HG03196 (cell line): ENCODE results near the gene KSR2.

Experiments
- ATAC-seq: cut with Tn5 transposase; IDR thresholded peaks from one replicate; pipeline ENCODE4 v1.9.1; 2021; ENCODE audit not compliant: unreplicated experiment

KSR2 gene

GRCh38 chr12:117540011-117540410 lies 428.8 kb downstream of the KSR2 start:
- no peak for ATAC-seq

DNA sequence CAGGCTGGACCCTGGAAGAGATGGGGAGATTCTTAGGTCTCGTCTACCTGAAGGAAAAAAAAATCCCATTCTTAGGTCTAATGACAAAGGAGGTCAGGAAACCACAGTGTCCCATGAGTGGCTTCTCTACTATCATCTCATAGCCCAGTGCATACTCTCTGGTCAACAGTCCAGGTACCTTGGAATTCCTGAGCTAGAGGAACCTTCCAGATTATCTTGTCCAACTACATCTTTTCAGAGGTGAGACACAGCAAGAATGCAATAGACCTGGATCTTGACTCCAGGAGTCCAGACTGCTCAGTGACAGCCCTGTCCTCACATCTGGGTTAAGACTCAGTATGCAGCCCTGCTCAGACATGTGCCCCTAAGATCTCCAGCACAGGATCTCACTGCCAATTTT lies 429.9 kb downstream of the KSR2 start:
- ATAC-seq = no peak

- ATAC-seq = no peak
These were observed 430.6 kb downstream of the KSR2 start for GRCh38 chr12:117538032-117538690.

GRCh38 chr12:117533687-117534086 lies 435.1 kb downstream of the KSR2 start:
- ATAC-seq = no peak

DNA sequence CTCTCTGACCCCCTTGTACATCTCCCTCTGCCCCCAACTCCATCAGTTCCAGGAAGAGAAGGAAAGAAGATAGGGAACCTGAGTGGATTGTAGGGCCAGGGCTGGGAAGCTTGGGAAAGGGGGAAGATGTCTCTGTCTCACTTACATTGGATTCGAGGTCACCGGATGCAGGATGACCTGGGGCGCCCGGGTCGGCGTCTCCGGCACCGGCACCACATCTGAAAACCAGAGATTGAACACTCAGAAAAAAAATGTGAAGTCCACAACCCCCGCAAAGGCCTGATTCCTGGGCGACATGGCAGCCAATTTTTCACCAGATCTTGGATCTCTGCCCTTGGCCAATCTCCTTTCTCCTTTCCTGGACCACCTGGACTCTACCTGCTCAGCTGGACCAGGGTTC lies 438.0 kb downstream of the KSR2 start:
- ATAC-seq = no peak

DNA sequence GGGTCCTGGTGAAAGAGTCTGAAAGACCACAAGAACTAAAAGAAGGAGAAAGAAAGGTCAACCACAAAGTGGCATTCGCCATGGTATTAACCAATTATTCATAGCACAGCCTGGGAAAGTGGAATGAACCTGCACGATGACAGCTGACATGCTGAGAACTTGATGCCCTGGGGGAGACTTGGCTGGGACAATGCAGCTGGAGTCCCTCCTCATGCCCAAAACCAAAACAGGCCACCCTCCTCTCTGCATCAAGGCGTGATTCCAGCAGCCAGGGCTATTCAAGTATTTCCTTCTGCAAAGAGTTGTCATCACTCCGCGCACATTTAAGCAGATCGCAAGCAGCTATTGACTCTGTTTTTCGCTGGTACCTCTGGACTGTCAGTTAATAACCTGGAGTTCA lies 440.3 kb downstream of the KSR2 start:
- no peak for ATAC-seq

GRCh38 chr12:117527479-117527855 lies 441.3 kb downstream of the KSR2 start:
- ATAC-seq = no peak

- ATAC-seq = no peak
These were observed 441.9 kb downstream of the KSR2 start for GRCh38 chr12:117526757-117527478.

DNA sequence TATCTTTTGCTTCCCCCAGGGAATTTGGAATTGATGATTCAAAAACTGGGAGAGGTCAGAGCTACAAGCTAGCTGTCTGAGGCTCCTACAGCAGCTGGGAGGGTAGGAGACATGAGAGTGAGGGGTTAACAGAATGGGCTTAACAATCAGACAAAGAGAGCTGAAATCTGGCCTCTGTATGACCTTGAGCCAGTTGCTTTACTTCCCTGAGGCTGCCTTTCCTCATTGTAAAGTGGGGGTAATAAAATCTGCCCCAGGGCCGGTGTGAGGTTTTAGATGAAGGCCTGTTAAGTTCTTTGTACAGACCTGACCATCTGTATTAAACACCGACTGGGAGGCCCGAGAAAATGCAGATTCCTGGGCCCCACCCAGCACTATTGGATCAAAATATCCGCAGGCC lies 443.0 kb downstream of the KSR2 start:
- ATAC-seq = no peak

DNA sequence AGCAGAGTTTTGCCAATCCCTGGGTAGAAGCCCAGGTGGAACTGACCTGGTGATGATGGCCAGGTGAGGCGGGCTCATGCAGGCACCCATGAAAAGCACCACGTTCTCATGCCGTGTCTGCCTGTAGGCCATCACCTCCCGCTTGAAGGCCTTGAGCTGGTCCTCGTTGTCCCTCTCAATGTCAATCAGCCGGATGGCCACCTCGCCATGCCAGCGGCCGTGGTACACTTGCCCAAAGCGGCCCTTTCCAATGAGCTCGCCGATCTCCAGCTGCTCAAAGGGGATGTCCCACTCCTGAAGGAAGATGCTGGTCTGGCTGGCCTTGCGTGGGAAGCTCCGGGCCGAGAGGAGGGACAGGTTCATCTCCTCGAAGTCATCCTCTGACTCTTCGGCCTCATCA lies 444.0 kb downstream of the KSR2 start:
- ATAC-seq = no peak

DNA sequence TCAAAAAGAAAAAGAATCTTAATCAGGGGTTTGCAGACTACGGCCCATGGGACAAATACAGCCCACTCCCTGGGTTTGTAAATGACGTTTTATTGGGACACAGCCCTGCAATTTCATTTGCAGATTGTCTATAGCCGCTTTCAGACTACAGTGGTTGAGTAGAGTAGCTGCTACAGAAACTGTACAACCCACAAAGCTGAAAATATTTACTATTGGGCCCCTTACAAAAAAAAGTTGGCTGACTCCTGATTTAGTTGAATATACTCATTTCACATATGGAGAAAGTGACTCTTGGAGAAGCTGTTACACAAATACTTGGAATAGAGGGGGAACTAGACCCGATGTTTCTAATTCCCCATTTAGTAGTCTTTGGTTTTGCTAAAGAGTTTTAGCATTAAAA lies 444.8 kb downstream of the KSR2 start:
- no peak for ATAC-seq

- ATAC-seq = no peak
These were observed 446.2 kb downstream of the KSR2 start for GRCh38 chr12:117522559-117522958.

DNA sequence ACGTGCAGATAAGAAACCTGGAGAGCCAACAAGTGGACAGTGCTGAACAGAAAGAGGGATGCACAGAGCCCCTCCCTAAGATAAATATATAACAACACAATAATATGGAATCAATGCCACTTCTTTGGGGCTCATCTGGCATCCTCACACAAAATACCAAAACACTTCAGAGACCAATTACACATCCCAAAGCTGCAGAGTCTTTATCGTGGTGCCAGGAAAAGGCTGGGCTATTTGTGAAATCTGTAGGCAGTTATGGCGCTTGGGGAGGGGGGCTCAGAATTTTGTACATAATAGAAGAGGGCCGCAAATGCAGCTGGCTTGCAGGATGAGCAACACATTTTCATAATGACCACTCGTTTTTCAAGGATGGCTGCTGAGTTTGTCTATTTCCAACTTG lies 446.9 kb downstream of the KSR2 start:
- no peak for ATAC-seq

- ATAC-seq = no peak
These were observed 447.4 kb downstream of the KSR2 start for GRCh38 chr12:117521346-117521745.

- ATAC-seq = no peak
These were observed 450.1 kb downstream of the KSR2 start for GRCh38 chr12:117518594-117519270.

GRCh38 chr12:117517219-117517739 lies 451.5 kb downstream of the KSR2 start:
- no peak for ATAC-seq

- no peak for ATAC-seq
These were observed 452.8 kb downstream of the KSR2 start for GRCh38 chr12:117516034-117516433.

GRCh38 chr12:117514016-117514415 lies 454.8 kb downstream of the KSR2 start:
- ATAC-seq = no peak

GRCh38 chr12:117513353-117513752 lies 455.4 kb downstream of the KSR2 start:
- ATAC-seq = no peak

DNA sequence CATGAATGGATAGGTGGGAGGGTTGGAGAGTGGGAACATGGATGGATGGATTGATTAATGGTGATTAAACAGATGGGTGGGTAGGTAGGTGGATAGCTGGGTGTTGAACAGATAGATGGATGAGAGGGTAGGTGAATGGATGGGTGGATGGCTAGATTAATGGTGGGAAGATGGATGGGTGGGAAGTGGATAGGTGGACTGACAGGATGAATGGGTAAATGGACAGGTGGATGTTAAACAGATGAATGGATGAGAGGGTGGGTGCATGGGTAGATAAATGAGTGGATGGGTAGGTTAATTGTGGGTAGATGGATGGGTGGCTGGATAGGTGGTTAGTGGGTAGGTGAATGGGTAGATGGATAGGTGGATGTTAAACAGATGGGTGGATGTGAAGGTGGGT lies 460.3 kb downstream of the KSR2 start:
- ATAC-seq = no peak

DNA sequence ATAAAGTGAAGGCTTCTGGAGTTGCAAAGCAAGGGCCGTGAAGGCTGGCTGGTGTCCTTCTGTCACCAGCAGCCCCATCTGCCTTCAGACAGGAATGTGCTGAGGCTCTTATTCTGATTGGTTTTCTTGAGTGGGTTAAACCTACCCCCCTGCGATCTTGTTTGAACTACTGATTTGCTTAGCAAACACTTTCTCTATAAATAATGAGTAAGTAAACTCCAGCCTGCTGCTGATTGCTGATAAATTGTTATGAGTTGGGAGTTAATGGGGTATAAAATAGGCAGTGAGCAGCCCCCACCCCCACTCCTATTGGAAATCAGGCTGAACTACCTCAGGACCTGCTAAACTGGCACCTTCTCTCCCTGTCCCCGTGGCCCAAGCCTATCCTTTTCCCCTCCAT lies 461.2 kb downstream of the KSR2 start:
- no peak for ATAC-seq

DNA sequence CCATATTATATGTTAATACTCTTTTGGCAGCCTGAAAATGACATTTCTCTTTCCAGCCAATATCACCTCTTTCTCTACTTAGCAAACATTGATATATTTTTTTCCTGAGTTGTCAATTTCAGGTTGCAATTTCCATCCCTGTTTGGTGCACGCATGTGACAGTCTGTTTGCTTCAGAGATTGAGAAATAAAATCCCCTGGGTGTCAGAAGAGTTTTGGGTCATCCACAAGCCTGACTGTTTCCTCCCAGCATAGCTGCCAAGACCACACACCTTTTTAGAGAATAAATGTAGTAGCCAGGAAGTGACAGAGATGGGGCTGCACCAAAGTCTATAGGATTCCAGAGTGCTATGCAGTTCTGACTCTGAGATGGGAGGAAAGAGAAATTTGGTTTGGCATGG lies 462.5 kb downstream of the KSR2 start:
- no peak for ATAC-seq
